ENCODE data around the gene CRIP3. TPM values are rescaled to one million over a fixed set of nuclear protein-coding genes. Genes with fewer than 3 reads are reported as not detected.

Gene CRIP3
- total and polyA plus RNA-seq, 2 of the 13 experiments (the other 11 are each of a cell fraction or from before 2014, with no cell fraction given) = 6.3 to 9.3 TPM

DNA sequence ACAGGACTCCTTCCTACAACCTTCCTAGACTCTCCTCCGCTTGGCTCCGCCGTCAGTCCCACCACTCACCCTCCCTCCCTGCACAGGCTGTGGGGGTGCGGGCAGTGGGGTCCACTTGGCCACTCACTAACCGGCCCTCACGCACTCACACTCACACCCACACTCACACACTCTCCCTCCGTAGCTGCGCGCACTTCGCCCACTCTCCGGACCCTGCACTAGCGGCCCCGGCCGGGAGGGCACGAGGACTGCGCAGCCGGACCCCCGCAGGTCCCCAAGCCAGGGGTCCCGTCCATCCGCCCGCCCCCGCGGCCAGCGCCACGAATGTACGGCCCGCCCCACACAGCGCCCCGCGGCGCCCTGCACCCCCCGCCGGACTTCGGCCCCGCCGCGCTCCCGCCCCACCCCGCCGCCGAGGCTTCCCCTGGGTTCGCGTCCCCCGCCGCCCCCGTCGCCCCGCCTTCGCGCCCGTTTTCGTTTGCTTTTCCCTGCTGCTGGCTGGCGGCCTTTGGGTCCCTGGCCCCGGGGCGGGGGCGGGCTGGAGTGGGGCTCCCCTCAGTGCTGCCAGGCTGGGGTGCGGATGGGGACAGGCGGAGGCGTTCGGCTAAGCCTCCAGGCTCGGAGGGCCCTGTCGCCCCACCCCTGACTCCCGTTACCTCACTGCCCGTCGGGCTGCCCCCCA is 33.6 kb downstream of the CRIP3 start (continued):
- TF ChIP-seq, protein P1, sequence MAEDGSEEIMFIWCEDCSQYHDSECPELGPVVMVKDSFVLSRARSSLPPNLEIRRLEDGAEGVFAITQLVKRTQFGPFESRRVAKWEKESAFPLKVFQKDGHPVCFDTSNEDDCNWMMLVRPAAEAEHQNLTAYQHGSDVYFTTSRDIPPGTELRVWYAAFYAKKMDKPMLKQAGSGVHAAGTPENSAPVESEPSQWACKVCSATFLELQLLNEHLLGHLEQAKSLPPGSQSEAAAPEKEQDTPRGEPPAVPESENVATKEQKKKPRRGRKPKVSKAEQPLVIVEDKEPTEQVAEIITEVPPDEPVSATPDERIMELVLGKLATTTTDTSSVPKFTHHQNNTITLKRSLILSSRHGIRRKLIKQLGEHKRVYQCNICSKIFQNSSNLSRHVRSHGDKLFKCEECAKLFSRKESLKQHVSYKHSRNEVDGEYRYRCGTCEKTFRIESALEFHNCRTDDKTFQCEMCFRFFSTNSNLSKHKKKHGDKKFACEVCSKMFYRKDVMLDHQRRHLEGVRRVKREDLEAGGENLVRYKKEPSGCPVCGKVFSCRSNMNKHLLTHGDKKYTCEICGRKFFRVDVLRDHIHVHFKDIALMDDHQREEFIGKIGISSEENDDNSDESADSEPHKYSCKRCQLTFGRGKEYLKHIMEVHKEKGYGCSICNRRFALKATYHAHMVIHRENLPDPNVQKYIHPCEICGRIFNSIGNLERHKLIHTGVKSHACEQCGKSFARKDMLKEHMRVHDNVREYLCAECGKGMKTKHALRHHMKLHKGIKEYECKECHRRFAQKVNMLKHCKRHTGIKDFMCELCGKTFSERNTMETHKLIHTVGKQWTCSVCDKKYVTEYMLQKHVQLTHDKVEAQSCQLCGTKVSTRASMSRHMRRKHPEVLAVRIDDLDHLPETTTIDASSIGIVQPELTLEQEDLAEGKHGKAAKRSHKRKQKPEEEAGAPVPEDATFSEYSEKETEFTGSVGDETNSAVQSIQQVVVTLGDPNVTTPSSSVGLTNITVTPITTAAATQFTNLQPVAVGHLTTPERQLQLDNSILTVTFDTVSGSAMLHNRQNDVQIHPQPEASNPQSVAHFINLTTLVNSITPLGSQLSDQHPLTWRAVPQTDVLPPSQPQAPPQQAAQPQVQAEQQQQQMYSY (CRISPR knock-in tag; IDR thresholded peaks at IDR 0.05) = no peak
- peak; percentile 90 for TF ChIP-seq ATF7-NPFF (CRISPR knock-in tag; IDR thresholded peaks at IDR 0.05; ENCODE audit: low read depth)
- TF ChIP-seq ZNF713 (CRISPR knock-in tag; IDR thresholded peaks at IDR 0.05) = no peak
- TF ChIP-seq XBP1 (CRISPR knock-in tag; IDR thresholded peaks at IDR 0.05) = no peak
- TF ChIP-seq, protein P2, sequence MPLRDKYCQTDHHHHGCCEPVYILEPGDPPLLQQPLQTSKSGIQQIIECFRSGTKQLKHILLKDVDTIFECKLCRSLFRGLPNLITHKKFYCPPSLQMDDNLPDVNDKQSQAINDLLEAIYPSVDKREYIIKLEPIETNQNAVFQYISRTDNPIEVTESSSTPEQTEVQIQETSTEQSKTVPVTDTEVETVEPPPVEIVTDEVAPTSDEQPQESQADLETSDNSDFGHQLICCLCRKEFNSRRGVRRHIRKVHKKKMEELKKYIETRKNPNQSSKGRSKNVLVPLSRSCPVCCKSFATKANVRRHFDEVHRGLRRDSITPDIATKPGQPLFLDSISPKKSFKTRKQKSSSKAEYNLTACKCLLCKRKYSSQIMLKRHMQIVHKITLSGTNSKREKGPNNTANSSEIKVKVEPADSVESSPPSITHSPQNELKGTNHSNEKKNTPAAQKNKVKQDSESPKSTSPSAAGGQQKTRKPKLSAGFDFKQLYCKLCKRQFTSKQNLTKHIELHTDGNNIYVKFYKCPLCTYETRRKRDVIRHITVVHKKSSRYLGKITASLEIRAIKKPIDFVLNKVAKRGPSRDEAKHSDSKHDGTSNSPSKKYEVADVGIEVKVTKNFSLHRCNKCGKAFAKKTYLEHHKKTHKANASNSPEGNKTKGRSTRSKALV (CRISPR knock-in tag; IDR thresholded peaks at IDR 0.05) = no peak
- TF ChIP-seq ZIK1 (CRISPR knock-in tag; IDR thresholded peaks at IDR 0.05; ENCODE audit: borderline replicate concordance, low read depth) = peak; percentile 71; the same call in 1 of the 2 replicates
- TF ChIP-seq, protein P3, sequence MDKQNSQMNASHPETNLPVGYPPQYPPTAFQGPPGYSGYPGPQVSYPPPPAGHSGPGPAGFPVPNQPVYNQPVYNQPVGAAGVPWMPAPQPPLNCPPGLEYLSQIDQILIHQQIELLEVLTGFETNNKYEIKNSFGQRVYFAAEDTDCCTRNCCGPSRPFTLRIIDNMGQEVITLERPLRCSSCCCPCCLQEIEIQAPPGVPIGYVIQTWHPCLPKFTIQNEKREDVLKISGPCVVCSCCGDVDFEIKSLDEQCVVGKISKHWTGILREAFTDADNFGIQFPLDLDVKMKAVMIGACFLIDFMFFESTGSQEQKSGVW (CRISPR knock-in tag; IDR thresholded peaks at IDR 0.05; ENCODE audit: borderline replicate concordance) = no peak
- TF ChIP-seq POLR2AphosphoS5 (IDR thresholded peaks at IDR 0.05; ENCODE audit: low read depth, low read length) = peak; percentile 77
- TF ChIP-seq NBN (conservative IDR thresholded peaks at IDR 0.05) = no peak
- peak; percentile 99 for TF ChIP-seq ASH2L (IDR thresholded peaks at IDR 0.05; ENCODE audit: insufficient read length, low read depth, low read length)
- peak; percentile 60; the same call in 1 of the 2 replicates for TF ChIP-seq PITX1 (CRISPR knock-in tag; IDR thresholded peaks at IDR 0.05)
- no peak for TF ChIP-seq SMAD1 (CRISPR knock-in tag; IDR thresholded peaks at IDR 0.05; ENCODE audit: borderline replicate concordance, low read depth)
- TF ChIP-seq ZFP36 (IDR thresholded peaks at IDR 0.05; ENCODE audit: borderline replicate concordance, low read depth, low read length, partially characterized antibody) = no peak
- peak; percentile 99 for TF ChIP-seq ZBTB10 (CRISPR knock-in tag; IDR thresholded peaks at IDR 0.05; ENCODE audit: borderline replicate concordance)
- TF ChIP-seq, protein P4, sequence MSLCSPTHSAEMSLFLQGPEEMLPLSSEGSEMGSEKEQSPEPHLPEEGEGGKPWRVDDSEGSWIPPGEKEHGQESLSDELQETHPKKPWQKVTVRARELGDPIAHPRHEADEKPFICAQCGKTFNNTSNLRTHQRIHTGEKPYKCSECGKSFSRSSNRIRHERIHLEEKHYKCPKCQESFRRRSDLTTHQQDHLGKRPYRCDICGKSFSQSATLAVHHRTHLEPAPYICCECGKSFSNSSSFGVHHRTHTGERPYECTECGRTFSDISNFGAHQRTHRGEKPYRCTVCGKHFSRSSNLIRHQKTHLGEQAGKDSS (CRISPR knock-in tag; IDR thresholded peaks at IDR 0.05; ENCODE audit: borderline replicate concordance, low read depth) = peak; percentile 73; the same call in 1 of the 2 replicates
- TF ChIP-seq, protein P5, sequence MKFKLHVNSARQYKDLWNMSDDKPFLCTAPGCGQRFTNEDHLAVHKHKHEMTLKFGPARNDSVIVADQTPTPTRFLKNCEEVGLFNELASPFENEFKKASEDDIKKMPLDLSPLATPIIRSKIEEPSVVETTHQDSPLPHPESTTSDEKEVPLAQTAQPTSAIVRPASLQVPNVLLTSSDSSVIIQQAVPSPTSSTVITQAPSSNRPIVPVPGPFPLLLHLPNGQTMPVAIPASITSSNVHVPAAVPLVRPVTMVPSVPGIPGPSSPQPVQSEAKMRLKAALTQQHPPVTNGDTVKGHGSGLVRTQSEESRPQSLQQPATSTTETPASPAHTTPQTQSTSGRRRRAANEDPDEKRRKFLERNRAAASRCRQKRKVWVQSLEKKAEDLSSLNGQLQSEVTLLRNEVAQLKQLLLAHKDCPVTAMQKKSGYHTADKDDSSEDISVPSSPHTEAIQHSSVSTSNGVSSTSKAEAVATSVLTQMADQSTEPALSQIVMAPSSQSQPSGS (CRISPR knock-in tag; IDR thresholded peaks at IDR 0.05) = peak; percentile 47; the same call in 1 of the 2 replicates
- TF ChIP-seq ZNF17 (CRISPR knock-in tag; IDR thresholded peaks at IDR 0.05) = no peak
